Posterior vena cava (tissue), 2 donors: ENCODE results near the gene CEP85. TPM values are rescaled to one million over a fixed set of nuclear protein-coding genes. Genes with fewer than 3 reads are reported as not detected.

ENCODE experiments used
- DNase-seq: peaks from one replicate; pipeline ENCODE4 v3.0.0-alpha.2; 2020; ENCODE audit warnings: low spot score
- intact Hi-C, 2 donors: fragments of 100-400 bp; cut with DNase I; formaldehyde crosslinking; loops; one replicate each; pipeline versions ENCODE4 v1.14.1 to v1.14.2; 2022 to 2023
- long read RNA-seq, 2 donors: library from polyadenylated mRNA; unstranded; transcript quantifications; one replicate each; pipeline ENCODE4 v2.0.0, GENCODE V29; 2020 to 2021
- total RNA-seq, 2 donors: library from RNA; stranded (reverse); fragmentation: NEBNext Ultra II Directional; extraction: Animal tissue kit (Norgen Biotek cat#: 25700); gene quantifications; one replicate each; pipeline ENCODE4 v1.2.1, GENCODE V29; 2021
- donor health status: DM: yes; HTN: yes; CAD: no.
- donor health status: DM: yes; HTN: yes; CAD: no.

CEP85 gene
- 1 to 10 TPM; 2.8 to 3.7 TPM for total RNA-seq
- long read RNA-seq, donor 1 = 0 reads
- long read RNA-seq, donor 2, partial matches to known transcripts = 1 of 4 reads
- long read RNA-seq, donor 2, other reads (novel, unspliced or antisense) = 2 of 4 reads

- peak; percentile 99 for DNase-seq
- intact Hi-C loops = no loop called here
Observed at GRCh38 chr1:26233903-26234643, at the start of gene CEP85. Gene CEP85, plus strand, starts transcription at chr1:26234200. Its CDS starts 5,584 bp downstream, at chr1:26239784.

GRCh38 chr1:26184883-26185282, 49.1 kb upstream of the CEP85 start:
- DNase-seq = no peak
- intact Hi-C loops = no loop called here

- DNase-seq = no peak
- intact Hi-C loops = no loop called here
Observed at GRCh38 chr1:26187882-26188281, 46.1 kb upstream of the CEP85 start.

- intact Hi-C loops = no loop called here
- DNase-seq = no peak
Observed at GRCh38 chr1:26188477-26188876, 45.5 kb upstream of the CEP85 start.

- DNase-seq = no peak
- intact Hi-C loops = no loop called here
Observed at GRCh38 chr1:26189331-26189730, 44.7 kb upstream of the CEP85 start.

GRCh38 chr1:26189751-26190275, 44.2 kb upstream of the CEP85 start:
- intact Hi-C loops = no loop called here
- DNase-seq = no peak

- no peak for DNase-seq
- intact Hi-C loops = no loop called here
Observed at GRCh38 chr1:26190373-26190987, 43.5 kb upstream of the CEP85 start, which contains the start of gene CATSPER4. Gene CATSPER4, plus strand, starts transcription at chr1:26190602. Its CDS starts 26 bp downstream, at chr1:26190628.

GRCh38 chr1:26191739-26192138, 42.3 kb upstream of the CEP85 start:
- DNase-seq = no peak
- intact Hi-C loops = no loop called here

- intact Hi-C loops = no loop called here
- DNase-seq = no peak
Observed at GRCh38 chr1:26195805-26196204, 38.2 kb upstream of the CEP85 start.

GRCh38 chr1:26197301-26197700, 36.7 kb upstream of the CEP85 start:
- intact Hi-C loops = no loop called here
- no peak for DNase-seq

- DNase-seq = no peak
- intact Hi-C loops = no loop called here
Observed at GRCh38 chr1:26197813-26198212, 36.2 kb upstream of the CEP85 start.

GRCh38 chr1:26200413-26200812, 33.6 kb upstream of the CEP85 start:
- intact Hi-C loops = no loop called here
- DNase-seq = no peak

- no peak for DNase-seq
- intact Hi-C loops = no loop called here
Observed at GRCh38 chr1:26203642-26204318, 30.2 kb upstream of the CEP85 start.

- DNase-seq = no peak
- intact Hi-C loops = no loop called here
Observed at GRCh38 chr1:26210147-26210870, 23.7 kb upstream of the CEP85 start.

- intact Hi-C loops = no loop called here
Observed at GRCh38 chr1:26212726-26213125, 21.3 kb upstream of the CEP85 start.

GRCh38 chr1:26213335-26213905, 20.6 kb upstream of the CEP85 start:
- peak; percentile 10 for DNase-seq
- intact Hi-C loops = no loop called here

More at GRCh38 chr1:26212726-26213125, 21.3 kb upstream of the CEP85 start:
- peak; percentile 22 for DNase-seq

- DNase-seq = peak; percentile 15
- intact Hi-C loops = no loop called here
Observed at GRCh38 chr1:26215246-26215645, 18.8 kb upstream of the CEP85 start.

- DNase-seq = peak; percentile 49
- intact Hi-C loops = no loop called here
Observed at GRCh38 chr1:26218906-26219494, 15.0 kb upstream of the CEP85 start.
